GM18868 (cell line): ENCODE data around the gene IQSEC1.

Source experiments
- ATAC-seq: cut with Tn5 transposase; IDR thresholded peaks from one replicate; pipeline ENCODE4 v1.9.1; 2021; ENCODE audit warnings: mild to moderate bottlenecking, moderate library complexity; ENCODE audit not compliant: unreplicated experiment

The IQSEC1 gene

GRCh38 chr3:13007251-13007941 lies 65.8 kb downstream of the IQSEC1 start:
- no peak for ATAC-seq

- ATAC-seq, result no peak
These were observed 66.8 kb downstream of the IQSEC1 start for GRCh38 chr3:13006216-13006990.

GRCh38 chr3:13005301-13005700 lies 67.9 kb downstream of the IQSEC1 start:
- ATAC-seq, result no peak

GRCh38 chr3:13004376-13004775 lies 68.9 kb downstream of the IQSEC1 start:
- ATAC-seq, result no peak

GRCh38 chr3:13003608-13004007 lies 69.6 kb downstream of the IQSEC1 start:
- no peak for ATAC-seq

GRCh38 chr3:13002398-13003124 lies 70.7 kb downstream of the IQSEC1 start:
- peak; percentile 70 for ATAC-seq

GRCh38 chr3:12999147-13000140 lies 73.8 kb downstream of the IQSEC1 start:
- peak; percentile 34 for ATAC-seq

- ATAC-seq, result no peak
These were observed 74.6 kb downstream of the IQSEC1 start for GRCh38 chr3:12998648-12999047.

GRCh38 chr3:12997387-12997786 lies 75.8 kb downstream of the IQSEC1 start:
- ATAC-seq, result no peak

GRCh38 chr3:12996181-12996506 lies 77.1 kb downstream of the IQSEC1 start:
- no peak for ATAC-seq

GRCh38 chr3:12995389-12996180 lies 77.6 kb downstream of the IQSEC1 start:
- ATAC-seq, result no peak

GRCh38 chr3:12994607-12995388 lies 78.4 kb downstream of the IQSEC1 start:
- peak; percentile 70 for ATAC-seq

GRCh38 chr3:12994357-12994606 lies 78.9 kb downstream of the IQSEC1 start:
- ATAC-seq, result no peak

- no peak for ATAC-seq
These were observed 79.5 kb downstream of the IQSEC1 start for GRCh38 chr3:12993517-12994356.

GRCh38 chr3:12992629-12993516 lies 80.4 kb downstream of the IQSEC1 start:
- ATAC-seq, result no peak

- no peak for ATAC-seq
These were observed 81.4 kb downstream of the IQSEC1 start for GRCh38 chr3:12991861-12992281.

GRCh38 chr3:12991481-12991837 lies 81.8 kb downstream of the IQSEC1 start:
- no peak for ATAC-seq
